ENCODE results near the gene IPMK.

IPMK gene

DNA sequence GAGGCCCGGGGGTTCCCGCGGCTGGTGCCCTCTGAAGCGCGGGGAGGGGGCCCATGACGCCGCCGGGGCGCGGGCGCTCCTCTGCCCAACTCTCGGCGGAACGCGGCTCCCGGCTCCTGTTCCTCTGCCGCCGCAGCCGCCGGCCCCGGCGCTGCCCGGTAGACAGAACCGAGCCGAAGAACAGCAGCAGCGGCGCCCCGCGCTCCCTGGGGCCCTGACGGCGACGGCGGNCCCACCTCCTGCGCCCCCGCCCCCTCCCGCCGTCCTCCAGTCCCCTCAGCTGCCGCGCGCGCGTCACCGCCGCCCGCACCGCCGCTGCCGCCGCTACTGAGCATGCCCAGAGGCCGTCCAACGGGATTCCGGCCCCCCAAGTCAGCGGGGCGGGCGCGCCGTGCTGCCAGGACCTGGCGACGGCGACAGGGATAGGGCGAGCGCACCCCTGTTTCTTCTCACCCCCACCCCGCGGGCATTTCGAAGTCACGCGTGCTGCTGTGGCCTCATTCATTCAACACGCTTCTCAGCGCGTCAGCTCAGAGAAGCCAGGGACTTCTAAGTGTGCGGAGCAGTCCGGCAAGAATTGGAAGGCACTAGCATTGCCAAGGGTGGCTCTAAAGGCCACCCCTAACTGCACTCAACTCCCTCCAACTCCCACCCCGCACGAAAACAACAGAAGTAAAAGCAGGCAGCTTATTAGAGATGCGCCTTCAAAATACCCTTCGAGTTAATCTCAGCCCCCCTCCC lies at the start of gene IPMK:
IPMK (minus strand) TSS at position 182 of the 741 bp plus-strand sequence. CDS start 283 bp downstream, outside the sequence.
- DNase-seq: peak; percentile 97

DNA sequence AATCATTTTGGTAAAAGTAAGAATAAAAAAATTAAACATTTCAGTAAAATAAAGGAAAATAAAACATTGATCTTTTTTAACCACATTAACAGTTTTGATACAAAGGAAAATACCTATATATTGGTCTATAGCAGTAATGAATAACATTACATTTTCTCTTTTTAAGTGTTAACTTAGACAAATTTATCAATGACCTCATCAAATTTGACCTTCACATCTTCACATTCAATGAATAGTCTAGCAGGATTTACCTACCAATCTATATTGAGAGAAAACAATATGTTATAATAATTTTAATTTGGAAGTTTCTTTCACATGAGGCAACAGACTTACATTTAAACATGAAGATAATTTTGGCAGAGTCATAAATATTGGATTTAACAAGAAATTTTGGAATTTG lies 49.2 kb upstream of the IPMK start:
- no peak for DNase-seq

DNA sequence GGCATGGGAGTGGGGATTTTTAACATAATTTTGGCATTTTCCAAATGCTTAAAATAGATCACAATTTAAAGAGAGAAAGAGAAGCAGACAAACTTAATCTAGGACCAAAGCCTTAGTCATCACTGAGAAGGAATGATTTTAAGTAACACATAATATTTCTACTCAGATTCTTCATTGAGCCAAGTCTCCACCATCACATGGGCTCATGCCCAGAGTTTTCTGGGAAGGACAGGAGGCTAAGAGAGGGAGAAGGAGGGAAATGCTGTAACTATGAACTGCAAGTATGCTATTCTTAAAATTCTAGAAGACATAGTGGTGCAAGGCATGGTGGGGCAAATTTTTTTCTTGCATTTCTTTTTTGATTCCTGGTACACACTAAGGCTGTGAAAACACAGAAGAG lies 43.3 kb upstream of the IPMK start:
- DNase-seq: no peak

DNA sequence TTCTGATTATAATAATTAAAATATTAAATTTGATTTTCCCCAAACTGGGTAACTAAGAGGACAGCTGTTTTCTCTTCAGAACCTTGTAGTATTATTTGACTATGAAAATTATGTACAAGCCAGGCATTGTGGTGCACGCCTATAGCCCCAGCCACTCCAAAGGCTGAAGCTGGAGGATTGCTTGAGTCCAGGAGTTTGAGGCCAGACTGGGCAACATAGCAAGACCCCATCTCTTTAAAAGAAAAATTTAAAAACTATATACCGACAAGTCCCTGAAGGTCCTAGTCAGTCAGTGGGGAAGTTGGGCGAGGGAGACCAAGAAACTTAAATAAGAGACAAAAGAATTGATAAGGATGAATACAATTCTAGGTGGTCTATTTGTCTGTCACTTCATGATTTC lies 40.0 kb upstream of the IPMK start:
- no peak for DNase-seq

DNA sequence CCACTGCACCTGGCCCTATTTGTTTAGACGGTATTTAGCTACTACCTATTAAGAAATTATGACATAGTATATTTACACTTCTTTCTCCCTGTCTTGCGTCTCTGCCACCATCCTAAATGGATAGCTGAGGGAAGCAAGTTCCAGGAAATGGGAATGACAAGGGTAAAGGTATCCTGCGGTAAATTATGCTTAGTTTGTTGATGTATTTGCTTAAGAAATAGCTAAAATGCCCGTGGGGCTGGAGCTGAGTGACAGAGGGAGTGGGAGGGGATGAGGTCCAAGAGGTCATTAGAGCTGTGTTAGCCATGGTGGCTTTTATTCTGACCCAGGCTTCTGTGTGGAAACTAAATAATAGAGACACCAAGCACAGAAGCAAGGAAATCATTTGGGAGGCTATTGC lies 38.1 kb upstream of the IPMK start:
- DNase-seq: no peak

DNA sequence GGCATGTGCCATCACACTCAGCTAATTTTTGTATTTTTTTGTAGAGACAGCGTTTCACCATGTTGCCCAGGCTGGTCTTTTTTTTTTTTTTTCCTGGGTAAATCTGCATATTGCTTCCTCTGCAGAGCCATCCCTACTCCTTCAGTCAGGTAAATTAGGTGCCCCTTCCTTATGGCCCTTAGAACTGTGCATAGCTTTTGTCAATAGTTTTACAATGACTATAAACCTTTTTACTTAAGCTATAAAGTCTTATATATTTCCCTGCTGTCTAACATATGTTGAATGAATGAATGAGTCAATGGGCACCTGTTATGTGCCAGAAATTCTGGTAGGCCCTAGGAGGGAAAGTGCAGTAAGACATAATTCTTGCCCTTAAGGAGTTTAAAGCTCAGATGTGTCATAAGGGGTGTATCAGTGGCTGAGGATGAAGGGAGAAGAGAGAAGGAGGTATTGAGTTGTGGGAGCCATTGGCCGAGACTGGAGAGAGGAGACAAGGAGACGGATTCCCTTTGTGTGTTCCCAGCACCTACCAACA lies 36.5 kb upstream of the IPMK start:
- no peak for DNase-seq

DNA sequence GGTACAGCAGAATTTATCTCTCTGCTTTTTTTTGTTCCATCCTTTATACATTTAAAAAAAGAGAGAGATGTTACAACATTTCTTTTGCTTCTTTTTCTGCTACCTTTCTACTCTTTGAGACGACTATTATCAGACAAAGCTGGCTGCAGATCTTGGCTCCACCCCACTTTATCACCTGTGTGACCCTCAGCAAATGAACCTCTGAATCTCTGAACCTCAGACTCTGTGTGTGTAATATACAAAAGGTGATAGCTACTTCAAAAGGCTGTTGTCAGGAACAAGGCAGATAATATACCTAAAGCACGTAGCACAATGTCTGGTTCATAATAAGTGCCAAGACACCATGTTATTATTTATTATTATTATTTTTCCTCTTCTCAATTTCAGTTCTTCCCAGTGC lies 34.6 kb upstream of the IPMK start:
- DNase-seq: no peak

DNA sequence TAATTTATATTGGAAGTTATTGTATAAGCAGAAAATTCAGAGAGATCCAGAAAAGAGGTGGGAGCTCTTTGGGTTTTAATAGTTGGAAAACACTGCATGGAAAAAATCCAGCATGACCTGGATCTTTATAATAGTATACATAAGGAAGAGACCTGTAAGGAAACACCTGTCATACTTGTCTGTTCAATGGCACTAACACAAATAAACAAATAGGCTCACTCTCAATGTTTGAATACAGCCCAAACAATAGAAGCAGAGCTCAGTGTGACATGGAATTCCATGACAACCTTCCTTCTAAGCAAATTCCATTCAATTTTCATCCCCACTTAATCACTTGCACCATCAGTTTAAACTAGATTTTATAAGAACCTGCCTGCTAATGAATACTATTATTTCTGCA lies 33.0 kb upstream of the IPMK start:
- DNase-seq: no peak

DNA sequence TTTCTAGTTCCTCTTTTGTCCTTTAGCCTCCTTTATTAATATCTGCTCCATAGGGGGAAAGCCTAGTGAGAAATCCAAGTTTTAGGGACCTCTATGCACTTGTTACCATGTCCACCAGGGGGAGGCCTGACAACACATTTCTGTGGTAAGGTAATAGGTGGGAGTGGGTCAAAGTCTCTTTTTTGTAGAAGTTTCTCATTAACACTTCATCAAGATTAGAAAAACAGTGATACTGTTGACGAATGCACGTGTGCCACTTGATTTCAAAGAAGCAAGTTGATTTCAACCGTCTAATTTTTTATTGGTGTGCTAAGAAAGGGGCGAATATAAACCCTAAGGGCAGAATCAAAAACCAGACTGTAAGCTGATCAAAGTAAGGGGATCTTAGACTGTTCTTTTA lies 31.9 kb upstream of the IPMK start:
- peak; percentile 57 for DNase-seq

DNA sequence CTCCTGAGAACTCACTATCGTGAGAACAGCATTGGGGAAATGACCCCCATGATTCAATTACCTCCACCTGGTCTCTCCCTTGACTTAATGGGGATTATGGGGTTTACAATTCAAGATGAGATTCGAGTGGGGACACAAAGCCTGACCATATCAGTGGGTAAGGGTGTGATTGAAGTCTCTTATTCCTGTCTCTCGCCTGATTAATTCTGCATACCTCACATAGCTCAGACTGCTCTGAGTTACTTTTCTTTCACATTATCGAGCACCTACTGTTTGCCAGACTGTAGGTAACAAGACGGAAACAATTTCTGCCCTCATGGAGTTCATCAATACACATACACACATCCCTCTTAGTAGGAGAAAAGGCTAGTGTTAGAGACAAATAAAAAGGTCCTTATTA lies 26.3 kb upstream of the IPMK start:
- DNase-seq: no peak

DNA sequence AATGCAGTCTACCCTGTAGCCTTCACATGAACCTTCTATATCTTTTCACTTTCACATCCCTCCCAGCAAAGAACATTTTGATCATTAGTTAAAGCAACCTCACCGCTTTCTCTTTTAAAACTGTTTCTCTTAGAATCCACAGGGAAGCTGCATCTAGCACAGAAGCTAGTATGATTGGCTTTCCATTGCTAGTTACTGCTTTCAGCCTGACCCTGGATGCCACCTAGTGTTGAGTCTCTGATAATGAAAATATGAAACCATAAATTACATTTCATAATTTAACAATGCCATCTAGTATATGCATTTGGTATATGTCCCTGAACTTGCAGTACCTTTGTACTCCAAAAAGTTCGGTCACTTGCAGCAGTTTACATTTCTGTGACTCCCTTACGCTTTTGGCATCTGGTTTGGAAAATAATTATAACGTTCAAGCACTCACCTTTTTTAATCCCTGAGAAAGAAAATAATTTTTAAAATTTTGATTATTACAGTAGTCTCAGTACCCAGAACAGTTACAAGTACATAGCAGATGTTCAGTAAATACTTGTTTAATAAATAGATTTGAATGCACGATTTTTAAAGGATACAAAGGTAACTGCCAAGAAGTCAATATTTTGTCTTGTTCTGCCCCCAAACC lies 24.0 kb upstream of the IPMK start:
- DNase-seq: peak; percentile 17

DNA sequence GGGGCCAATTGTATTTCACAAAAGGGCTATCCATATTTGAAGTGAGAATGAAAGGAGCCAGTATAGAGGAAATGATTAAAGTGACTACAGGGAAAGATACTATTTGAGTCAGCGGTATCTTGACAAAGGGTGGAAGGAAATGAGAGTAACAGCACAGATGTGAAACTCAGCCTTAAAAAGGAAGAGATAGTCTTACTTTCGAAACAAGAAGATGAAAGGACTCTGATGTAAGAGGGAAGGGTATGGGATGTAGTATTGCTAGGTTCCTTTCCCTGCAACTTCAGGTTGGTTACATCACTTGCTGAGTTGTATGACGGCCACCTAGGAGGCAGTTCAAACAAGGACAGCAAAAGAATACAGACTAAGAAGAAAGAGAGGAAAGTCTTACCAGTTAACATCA lies 14.9 kb upstream of the IPMK start:
- no peak for DNase-seq

DNA sequence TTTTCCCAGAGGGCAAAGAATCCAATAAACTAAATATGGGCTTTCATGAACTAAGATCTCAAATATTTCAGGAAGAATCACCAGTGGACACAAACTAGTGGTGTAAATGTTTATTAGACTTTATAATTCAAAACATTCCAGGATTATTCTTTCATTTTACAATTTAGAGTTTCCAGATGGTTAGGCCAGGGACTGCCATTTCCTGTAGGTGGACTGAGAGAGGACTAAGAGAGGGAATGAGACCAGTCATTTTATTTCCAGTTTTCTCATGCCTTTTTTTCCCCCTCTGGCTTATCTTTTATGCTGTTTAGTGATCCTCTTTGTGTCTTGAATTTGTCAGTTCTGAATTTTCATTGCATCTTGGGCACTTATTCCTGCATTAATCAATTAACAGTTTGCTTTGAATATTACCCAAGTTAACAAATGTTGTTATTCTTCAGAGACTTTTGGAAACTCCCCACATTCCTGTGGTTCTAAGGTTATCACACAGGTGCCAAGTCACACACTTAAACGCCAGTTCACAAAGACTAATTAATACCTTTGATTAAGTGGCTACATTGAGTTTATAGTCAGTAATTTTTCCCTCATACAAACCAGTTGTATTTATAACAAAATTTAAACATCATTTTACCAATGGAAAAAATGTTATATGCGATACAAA lies 13.5 kb upstream of the IPMK start:
- DNase-seq: no peak

DNA sequence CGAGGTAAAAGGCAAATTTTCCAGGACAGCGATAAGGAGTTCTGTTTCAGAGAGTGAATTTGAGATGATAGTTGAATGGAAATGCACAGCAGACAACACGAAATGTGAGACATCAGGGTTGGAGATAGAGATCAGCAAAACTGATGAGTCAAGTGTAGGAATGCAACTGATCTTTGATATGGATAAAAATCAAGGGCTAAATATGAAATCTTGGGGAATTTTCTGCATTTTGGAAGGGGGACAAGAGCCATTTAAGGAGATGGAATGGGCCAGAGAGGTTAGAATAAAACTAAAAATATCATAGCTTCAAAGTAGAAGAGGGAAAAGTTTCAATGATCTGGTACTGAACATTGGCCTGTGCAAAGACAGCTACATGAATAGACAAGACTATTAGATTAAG lies 12.8 kb upstream of the IPMK start:
- DNase-seq: no peak

DNA sequence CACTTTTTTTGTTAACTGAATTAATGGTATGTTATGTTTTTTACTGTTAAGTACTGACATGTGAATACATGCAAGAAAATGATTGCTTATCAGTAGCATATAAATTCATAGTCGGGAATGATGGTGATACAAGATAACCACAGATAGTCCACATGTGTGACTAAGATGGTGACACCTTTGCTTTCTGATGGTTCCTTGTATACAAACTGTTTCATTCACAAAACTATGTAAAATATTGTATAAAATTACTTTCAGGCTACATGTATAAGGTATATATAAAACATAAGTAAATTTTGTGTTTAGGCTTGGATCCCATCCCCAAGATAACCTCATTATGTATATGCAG lies 11.2 kb upstream of the IPMK start:
- no peak for DNase-seq

DNA sequence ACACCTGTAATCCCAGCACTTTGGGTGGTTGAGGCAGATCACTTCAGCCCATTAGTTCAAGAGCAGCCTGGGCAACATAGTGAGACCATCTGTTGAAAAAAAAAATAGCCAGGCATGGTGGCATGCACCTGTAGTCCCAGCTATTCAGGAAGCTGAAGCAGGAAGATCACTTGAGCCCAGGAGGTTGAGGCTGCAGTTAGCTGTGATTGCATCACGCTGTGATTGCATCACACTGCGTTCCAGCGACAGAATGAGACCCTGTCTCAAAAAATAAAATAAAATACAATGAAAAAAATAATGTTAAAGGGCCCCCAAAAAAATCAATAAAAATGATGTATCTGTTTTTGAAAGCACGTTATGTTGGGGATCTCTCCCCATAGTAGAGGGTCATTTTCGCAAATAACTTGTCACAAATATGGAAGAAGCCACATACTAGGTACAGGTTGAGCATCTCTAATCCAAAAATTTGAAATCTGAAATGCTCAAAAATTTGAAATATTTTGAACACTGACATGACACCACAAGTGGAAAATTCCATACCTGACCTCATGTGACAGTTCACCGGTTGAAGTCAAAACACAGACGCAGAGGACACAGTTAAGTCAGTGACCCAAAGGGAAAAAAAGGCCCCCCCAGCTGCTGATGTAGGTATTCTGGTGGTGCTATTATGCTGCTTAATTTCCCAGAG lies 10.7 kb upstream of the IPMK start:
- DNase-seq: no peak

DNA sequence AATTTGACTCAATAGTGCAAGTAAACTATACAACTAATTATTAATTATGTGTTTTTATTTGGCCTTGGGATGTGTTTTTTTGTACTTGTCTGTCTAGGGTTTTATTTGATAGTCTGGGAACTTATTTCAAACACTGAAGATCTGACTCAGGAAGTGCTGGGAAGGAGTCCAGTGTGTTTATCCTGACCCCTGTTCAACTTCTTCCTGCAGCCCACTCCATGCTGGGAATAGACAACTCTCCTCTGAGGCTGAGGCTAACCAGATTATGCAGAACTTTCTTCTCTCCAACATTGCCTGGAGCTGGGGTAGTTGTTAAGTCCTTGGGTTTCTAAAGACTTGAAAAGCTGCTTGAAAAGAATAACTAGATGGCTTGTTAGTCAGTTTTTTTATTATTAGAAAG lies 8.2 kb upstream of the IPMK start:
- DNase-seq: no peak

DNA sequence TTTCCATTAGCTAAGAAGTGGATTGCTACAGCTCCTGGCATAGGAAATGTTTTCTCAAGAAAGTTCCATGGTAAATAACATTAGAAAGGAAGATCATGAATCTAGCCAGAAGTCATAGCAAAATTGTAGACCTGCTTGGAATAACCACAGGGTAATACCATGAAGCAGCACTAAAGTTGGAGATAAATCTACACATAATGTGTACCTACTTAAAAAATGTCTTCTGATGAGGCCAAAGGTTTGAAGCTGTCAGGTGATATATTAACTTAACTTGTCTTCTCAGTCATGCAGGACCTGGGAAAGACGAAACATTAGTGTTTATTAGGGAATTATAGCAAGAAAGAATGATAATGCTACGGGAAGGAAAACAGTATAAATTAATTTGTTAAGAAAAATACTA lies 7.6 kb upstream of the IPMK start:
- DNase-seq: no peak

DNA sequence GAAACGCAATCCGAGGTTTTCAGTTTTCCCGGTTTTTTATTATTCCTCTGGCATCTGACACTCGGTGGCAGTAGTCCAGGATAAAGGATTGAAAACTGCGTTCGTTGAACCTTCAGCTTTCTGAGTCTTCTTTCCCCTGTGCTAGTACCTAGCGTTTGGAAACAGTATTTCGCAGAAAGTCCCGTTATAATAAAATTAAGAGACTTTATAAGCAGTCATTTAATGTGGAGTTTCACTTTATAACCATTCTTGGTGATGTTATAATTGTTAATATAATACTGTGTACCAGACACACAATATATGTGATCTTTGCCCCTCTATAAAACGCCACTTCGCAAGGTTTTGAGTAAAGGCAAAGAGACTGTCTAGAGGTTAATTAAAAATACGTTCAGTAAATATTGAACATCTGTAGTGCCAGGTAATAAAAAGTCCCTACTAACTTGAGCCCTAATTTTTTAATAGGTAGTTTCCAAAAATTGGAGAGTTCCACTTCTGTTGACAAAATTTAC lies 2.1 kb upstream of the IPMK start:
- DNase-seq: no peak

DNA sequence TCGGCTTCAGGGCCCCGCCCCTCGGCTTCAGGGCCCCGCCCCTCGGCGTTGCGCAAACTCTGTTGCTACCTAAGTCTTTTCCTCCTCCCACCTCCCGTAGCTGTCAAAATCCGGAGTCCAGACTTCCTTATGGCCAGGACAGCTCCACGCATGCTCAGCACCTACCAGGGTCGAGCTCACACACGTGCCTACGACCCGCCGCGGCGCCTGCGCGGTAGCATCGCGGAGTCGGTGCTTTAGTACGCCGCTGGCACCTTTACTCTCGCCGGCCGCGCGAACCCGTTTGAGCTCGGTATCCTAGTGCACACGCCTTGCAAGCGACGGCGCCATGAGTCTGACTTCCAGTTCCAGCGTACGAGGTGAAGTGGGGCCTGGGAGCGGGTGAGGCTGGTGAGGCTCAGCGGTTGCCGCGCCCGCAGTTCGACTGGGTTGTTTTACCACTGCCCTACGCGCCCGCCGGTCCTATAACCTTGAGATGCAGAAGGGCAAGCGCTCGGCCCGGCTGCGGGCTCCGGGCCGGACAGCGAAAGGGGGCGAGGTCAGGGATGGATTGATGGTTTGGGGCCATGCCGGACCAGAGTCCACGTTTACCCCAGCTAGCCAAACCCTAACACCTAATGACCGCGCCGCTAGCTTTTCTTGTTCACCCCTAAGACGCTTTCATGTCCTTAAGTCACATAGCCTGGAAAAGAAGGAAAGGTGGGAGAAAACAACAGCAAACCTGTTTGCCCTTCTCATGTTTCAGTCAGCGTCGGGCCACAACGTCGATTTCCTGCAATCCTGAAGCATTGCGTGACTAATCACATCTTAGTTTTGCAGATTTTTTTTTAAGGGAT lies 1.5 kb upstream of the IPMK start, which contains the start of gene CISD1:
CISD1 (plus strand) TSS at position 217 of the 836 bp plus-strand sequence; CDS start at position 329, 112 bp downstream.
- DNase-seq: peak; percentile 99

DNA sequence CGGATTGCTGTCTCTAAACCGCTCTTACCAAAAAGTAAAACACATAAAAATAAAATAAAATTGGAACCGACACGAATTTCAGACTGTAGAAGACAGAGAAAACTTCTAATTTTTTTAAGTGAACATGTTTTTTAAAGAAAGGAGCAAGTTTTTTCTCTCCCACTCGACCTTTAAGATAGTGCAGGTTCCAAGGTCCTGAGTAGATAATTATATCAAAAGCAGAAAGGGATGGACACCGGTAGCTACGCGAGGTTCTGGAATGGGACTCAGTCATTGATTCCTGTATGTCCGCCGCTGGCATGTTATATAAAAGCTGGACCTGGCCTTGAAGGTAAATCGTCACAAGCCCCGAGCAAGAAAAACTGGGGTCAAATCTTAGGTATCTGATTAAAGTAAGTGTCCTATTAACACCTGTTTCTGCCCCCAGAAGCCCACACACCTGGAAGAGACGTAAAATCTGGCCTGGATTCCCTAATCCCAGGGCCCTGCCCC lies 806 bp upstream of the IPMK start:
- no peak for DNase-seq
